GM23338 (cell line): ENCODE data around the gene SLC45A2. TPM values are rescaled to one million over a fixed set of nuclear protein-coding genes. Genes with fewer than 3 reads are reported as not detected.

Source experiments
- ATAC-seq: fragments of 200-7000 bp; cut with Tn5 transposase; 3 replicates; pipeline ENCODE4 v1.9.1; 2020
- DNase-seq: peaks from one replicate; pipeline ENCODE4 v3.0.0-alpha.2; 2015; ENCODE audit warnings: low spot score
- H2AFZ ChIP-seq: fragments of 200-600 bp; sonication (generic); 2 replicates; pipeline ENCODE4 v1.8.0; 2016; ENCODE audit warnings: antibody characterized with exemption, mild to moderate bottlenecking, moderate library complexity
- H3F3A ChIP-seq: fragments of 200-600 bp; sonication (generic); replicated peaks from 2 replicates; pipeline ENCODE4 v1.8.0; 2017; ENCODE audit warnings: antibody characterized with exemption, mixed run types, low read depth
- H3K27ac ChIP-seq: fragments of 200-600 bp; sonication (generic); 2 replicates; pipeline ENCODE4 v1.6.1; 2016; ENCODE audit warnings: low read depth
- H3K27me3 ChIP-seq: fragments of 200-600 bp; sonication (generic); 2 replicates; pipeline ENCODE4 v1.8.0; 2016; ENCODE audit warnings: mild to moderate bottlenecking, mixed run types, moderate library complexity; ENCODE audit not compliant: insufficient read depth
- H3K36me3 ChIP-seq: fragments of 200-600 bp; sonication (generic); 2 replicates; pipeline ENCODE4 v1.8.0; 2016; ENCODE audit warnings: mild to moderate bottlenecking; ENCODE audit not compliant: insufficient read depth
- H3K4me1 ChIP-seq: fragments of 200-600 bp; sonication (generic); 2 replicates; pipeline ENCODE4 v1.8.0; 2016; ENCODE audit warnings: mild to moderate bottlenecking, moderate library complexity; ENCODE audit not compliant: insufficient read depth
- H3K4me2 ChIP-seq: fragments of 200-600 bp; sonication (generic); 2 replicates; pipeline ENCODE4 v1.7.1; 2017; ENCODE audit warnings: mixed run types
- H3K4me3 ChIP-seq: fragments of 200-600 bp; sonication (generic); 2 replicates; pipeline ENCODE4 v1.6.1; 2016; ENCODE audit warnings: mixed run types
- H3K79me2 ChIP-seq: fragments of 200-600 bp; sonication (generic); replicated peaks from 2 replicates; pipeline ENCODE4 v1.8.0; 2017; ENCODE audit warnings: mild to moderate bottlenecking; ENCODE audit not compliant: insufficient read depth
- H3K9me2 ChIP-seq: fragments of 200-600 bp; sonication (generic); 2 replicates; pipeline ENCODE4 v1.8.0; 2017; ENCODE audit not compliant: insufficient read depth
- H4K20me1 ChIP-seq: fragments of 200-600 bp; sonication (generic); replicated peaks from 2 replicates; pipeline ENCODE4 v1.8.0; 2017; ENCODE audit warnings: mild to moderate bottlenecking; ENCODE audit not compliant: insufficient read depth
- H3K27ac Mint-ChIP-seq: 2 replicates; pipeline ENCODE4 v1.8.0; 2020; ENCODE audit warnings: inconsistent platforms, mild to moderate bottlenecking, moderate library complexity, mixed read lengths
- H3K27me3 Mint-ChIP-seq: 3 replicates; pipeline ENCODE4 v1.8.0; 2022; ENCODE audit warnings: low read depth, mild to moderate bottlenecking, moderate library complexity, mixed read lengths, inconsistent platforms; ENCODE audit not compliant: insufficient read depth, poor library complexity
- H3K36me3 Mint-ChIP-seq: 3 replicates; pipeline ENCODE4 v1.8.0; 2021; ENCODE audit warnings: low read depth, mild to moderate bottlenecking, inconsistent platforms, moderate library complexity, mixed read lengths
- H3K4me1 Mint-ChIP-seq: 3 replicates; pipeline ENCODE4 v1.8.0; 2020; ENCODE audit warnings: mild to moderate bottlenecking, inconsistent platforms, mixed read lengths
- H3K4me3 Mint-ChIP-seq: 3 replicates; pipeline ENCODE4 v1.8.0; 2021; ENCODE audit warnings: moderate library complexity, mild to moderate bottlenecking, inconsistent platforms, mixed read lengths
- H3K9me3 Mint-ChIP-seq: 3 replicates; pipeline ENCODE4 v1.8.0; 2020; ENCODE audit warnings: moderate library complexity, mild to moderate bottlenecking, inconsistent platforms, mixed read lengths
- EZH2 ChIP-seq: fragments of 200-600 bp; sonication (generic); IDR thresholded peaks from one replicate; pipeline ENCODE4 v1.8.0; 2017; ENCODE audit warnings: antibody characterized with exemption, mild to moderate bottlenecking, low read depth; ENCODE audit not compliant: unreplicated experiment
- EZH2phosphoT487 ChIP-seq: fragments of 200-600 bp; sonication (generic); IDR thresholded peaks from one replicate; pipeline ENCODE4 v1.8.1; 2018; ENCODE audit warnings: antibody characterized with exemption; ENCODE audit not compliant: unreplicated experiment
- JUNB ChIP-seq: IDR thresholded peaks from one replicate; pipeline ENCODE4 v1.6.1; 2016; ENCODE audit warnings: antibody characterized with exemption; ENCODE audit not compliant: unreplicated experiment
- NANOG ChIP-seq: IDR thresholded peaks from 2 replicates; pipeline ENCODE4 v1.6.1; 2016; ENCODE audit warnings: antibody characterized with exemption, borderline replicate concordance
- STAT1 ChIP-seq: IDR thresholded peaks from one replicate; pipeline ENCODE4 v1.6.1; 2016; ENCODE audit warnings: antibody characterized with exemption; ENCODE audit not compliant: unreplicated experiment
- ZNF114 ChIP-seq: fragments of 250-450 bp; sonication (Bioruptor Pico); IDR thresholded peaks from 2 replicates; pipeline ENCODE4 v1.5.0; 2020; ENCODE audit warnings: mild to moderate bottlenecking, moderate library complexity
- ZNF331 ChIP-seq: fragments of 250-450 bp; sonication (Bioruptor Pico); IDR thresholded peaks from 2 replicates; pipeline ENCODE4 v1.5.0; 2020; ENCODE audit warnings: low read depth, mild to moderate bottlenecking, moderate library complexity
- ZNF462 ChIP-seq: fragments of 250-450 bp; sonication (Bioruptor Pico); IDR thresholded peaks from 2 replicates; pipeline ENCODE4 v1.5.0; 2020; ENCODE audit warnings: mild to moderate bottlenecking, moderate library complexity
- long read RNA-seq: library from polyadenylated mRNA; unstranded; transcript quantifications from one replicate; pipeline ENCODE4 v2.0.0, GENCODE V29; 2020; ENCODE audit not compliant: unreplicated experiment
- polyA plus RNA-seq: library from polyadenylated mRNA; unstranded; fragments of >200 nt; fragmentation: Nextera tagmentation; extraction: Ambion mirVana; gene quantifications from 2 replicates; pipeline ENCODE4 v1.2.1, GENCODE V29; 2016
- total RNA-seq: library from RNA; depleted of rRNA; stranded (reverse); fragments of >200 nt; shearing (Covaris generic); gene quantifications from 2 replicates; pipeline ENCODE4 v1.2.3, GENCODE V29; 2014; rRNA removed
- TF ChIP-seq, protein P1 (sequence below): IDR thresholded peaks from one replicate; pipeline ENCODE4 v1.6.1; 2018; ENCODE audit warnings: antibody characterized with exemption; ENCODE audit not compliant: unreplicated experiment
- TF ChIP-seq, protein P2 (sequence below), 2 experiments: fragments of 200-600 bp in 1 of 2; sonication (generic) in 1 of 2; conservative IDR thresholded peaks; 2 replicates each; pipeline versions ENCODE4 v1.5.1 to v1.6.1; 2016 to 2017; ENCODE audit warnings: antibody characterized with exemption in 2 of 2, low read depth in 2 of 2, mild to moderate bottlenecking in 2 of 2, moderate library complexity in 1 of 2

The SLC45A2 gene
- total RNA-seq (not detected in 2 replicates), polyA plus RNA-seq (not detected in 2 replicates)
- long read RNA-seq: 0 reads

DNA sequence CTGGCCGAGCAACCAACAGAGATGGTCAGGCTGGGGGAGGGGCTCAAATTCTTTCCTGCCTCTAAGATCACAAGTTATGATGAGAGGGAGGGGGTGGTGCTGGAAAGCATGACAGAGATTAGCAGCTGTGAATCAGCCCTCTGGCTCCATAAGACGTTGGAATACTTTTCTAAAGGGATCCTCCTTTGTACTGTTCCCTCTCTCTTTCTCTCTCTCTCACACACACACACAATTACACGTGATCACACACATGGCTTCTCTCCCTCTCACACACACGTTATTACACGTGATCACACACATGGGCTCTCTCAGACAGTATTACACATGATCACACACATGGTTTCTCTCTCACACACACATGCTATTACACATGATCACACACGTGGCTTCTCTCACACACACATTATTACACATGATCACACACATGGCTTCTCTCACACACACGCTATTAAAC, at the start of gene SLC45A2:
SLC45A2 (minus strand) TSS at position 23 of the 454 bp plus-strand sequence. CDS start 110 bp downstream, outside the sequence.
- Histone ChIP-seq H3K79me2 (no peaks in the 10 kb centered on the region), H4K20me1 (no peaks in the 10 kb centered on the region), H3K4me2 (no peak within 1 kb of the TSS), H3K4me3 (no peak within 1 kb of the TSS), H3K27me3 (no peaks in the 10 kb centered on the region), H2AFZ (no peak within 1 kb of the TSS), H3K9me2 (peaks cover 18% of the 10 kb centered on the region), H3K4me1 (peaks cover 13% of the 10 kb centered on the region), H3F3A (peaks cover 12% of the 10 kb centered on the region), H3K27ac (0 out of 2 replicates have a peak within 1 kb of the TSS, but pooled peaks have one; percentile 39), H3K36me3 (no peaks in the 10 kb centered on the region; the same call in 1 of the 2 replicates)
- Mint-ChIP-seq H3K36me3 (peaks cover 24% of the 10 kb centered on the region), H3K4me1 (no peaks in the 10 kb centered on the region; the same call in 2 of the 3 replicates), H3K27ac (no peak within 1 kb of the TSS), H3K27me3 (no peaks in the 10 kb centered on the region), H3K9me3 (no peaks in the 10 kb centered on the region; the same call in 2 of the 3 replicates), H3K4me3 (no peak within 1 kb of the TSS)
- DNase-seq: no peak
- no peak for ATAC-seq
- TF ChIP-seq STAT1 (no peak), EZH2phosphoT487 (no peak)

DNA sequence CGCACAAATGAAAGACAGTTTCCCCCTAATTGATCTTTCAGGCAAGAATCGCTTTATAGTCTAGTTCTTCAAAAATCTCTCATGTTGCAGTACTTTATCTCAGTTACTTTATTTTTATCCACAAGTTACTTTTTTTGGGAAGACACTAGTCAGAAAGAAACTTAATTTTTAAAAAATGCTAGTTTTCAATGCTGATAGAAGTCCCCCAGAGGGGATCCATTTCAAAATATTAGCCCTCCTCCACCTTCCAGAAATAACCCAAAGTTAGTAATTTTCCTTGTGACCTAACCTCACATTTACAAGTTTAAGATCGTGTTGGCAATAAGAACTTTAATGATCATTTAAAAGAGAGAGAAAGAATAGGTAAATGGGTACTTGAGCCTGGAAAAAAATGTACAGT, 47.5 kb upstream of the SLC45A2 start:
- Histone ChIP-seq H3K79me2 (no peaks in the 10 kb centered on the region), H3K9me2 (peaks cover 8% of the 10 kb centered on the region), H3K27me3 (no peaks in the 10 kb centered on the region), H2AFZ (no peak overlapping the region), H3K4me2 (no peak overlapping the region), H3K4me1 (no peaks in the 10 kb centered on the region), H4K20me1 (no peaks in the 10 kb centered on the region), H3K4me3 (no peak overlapping the region), H3F3A (no peaks in the 10 kb centered on the region), H3K36me3 (no peaks in the 10 kb centered on the region), H3K27ac (no peak overlapping the region)
- H3K27ac Mint-ChIP-seq: no peak overlapping the region
- no peaks in the 10 kb centered on the region for H3K4me1 Mint-ChIP-seq
- H3K4me3 Mint-ChIP-seq: no peak overlapping the region
- no peaks in the 10 kb centered on the region for H3K36me3 Mint-ChIP-seq
- ATAC-seq (no peak), DNase-seq (no peak)
- no peaks in the 10 kb centered on the region for H3K27me3 Mint-ChIP-seq
- no peaks in the 10 kb centered on the region for H3K9me3 Mint-ChIP-seq
- no peak for TF ChIP-seq JUNB
- no peak for TF ChIP-seq EZH2phosphoT487
- TF ChIP-seq, protein P1, sequence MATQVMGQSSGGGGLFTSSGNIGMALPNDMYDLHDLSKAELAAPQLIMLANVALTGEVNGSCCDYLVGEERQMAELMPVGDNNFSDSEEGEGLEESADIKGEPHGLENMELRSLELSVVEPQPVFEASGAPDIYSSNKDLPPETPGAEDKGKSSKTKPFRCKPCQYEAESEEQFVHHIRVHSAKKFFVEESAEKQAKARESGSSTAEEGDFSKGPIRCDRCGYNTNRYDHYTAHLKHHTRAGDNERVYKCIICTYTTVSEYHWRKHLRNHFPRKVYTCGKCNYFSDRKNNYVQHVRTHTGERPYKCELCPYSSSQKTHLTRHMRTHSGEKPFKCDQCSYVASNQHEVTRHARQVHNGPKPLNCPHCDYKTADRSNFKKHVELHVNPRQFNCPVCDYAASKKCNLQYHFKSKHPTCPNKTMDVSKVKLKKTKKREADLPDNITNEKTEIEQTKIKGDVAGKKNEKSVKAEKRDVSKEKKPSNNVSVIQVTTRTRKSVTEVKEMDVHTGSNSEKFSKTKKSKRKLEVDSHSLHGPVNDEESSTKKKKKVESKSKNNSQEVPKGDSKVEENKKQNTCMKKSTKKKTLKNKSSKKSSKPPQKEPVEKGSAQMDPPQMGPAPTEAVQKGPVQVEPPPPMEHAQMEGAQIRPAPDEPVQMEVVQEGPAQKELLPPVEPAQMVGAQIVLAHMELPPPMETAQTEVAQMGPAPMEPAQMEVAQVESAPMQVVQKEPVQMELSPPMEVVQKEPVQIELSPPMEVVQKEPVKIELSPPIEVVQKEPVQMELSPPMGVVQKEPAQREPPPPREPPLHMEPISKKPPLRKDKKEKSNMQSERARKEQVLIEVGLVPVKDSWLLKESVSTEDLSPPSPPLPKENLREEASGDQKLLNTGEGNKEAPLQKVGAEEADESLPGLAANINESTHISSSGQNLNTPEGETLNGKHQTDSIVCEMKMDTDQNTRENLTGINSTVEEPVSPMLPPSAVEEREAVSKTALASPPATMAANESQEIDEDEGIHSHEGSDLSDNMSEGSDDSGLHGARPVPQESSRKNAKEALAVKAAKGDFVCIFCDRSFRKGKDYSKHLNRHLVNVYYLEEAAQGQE: no peak
- TF ChIP-seq EZH2: no peak
- TF ChIP-seq ZNF114 (CRISPR knock-in tag): no peak
- no peak for TF ChIP-seq ZNF331 (CRISPR knock-in tag)
- no peak for TF ChIP-seq STAT1
- TF ChIP-seq NANOG: no peak
- TF ChIP-seq, protein P2, sequence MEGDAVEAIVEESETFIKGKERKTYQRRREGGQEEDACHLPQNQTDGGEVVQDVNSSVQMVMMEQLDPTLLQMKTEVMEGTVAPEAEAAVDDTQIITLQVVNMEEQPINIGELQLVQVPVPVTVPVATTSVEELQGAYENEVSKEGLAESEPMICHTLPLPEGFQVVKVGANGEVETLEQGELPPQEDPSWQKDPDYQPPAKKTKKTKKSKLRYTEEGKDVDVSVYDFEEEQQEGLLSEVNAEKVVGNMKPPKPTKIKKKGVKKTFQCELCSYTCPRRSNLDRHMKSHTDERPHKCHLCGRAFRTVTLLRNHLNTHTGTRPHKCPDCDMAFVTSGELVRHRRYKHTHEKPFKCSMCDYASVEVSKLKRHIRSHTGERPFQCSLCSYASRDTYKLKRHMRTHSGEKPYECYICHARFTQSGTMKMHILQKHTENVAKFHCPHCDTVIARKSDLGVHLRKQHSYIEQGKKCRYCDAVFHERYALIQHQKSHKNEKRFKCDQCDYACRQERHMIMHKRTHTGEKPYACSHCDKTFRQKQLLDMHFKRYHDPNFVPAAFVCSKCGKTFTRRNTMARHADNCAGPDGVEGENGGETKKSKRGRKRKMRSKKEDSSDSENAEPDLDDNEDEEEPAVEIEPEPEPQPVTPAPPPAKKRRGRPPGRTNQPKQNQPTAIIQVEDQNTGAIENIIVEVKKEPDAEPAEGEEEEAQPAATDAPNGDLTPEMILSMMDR (conservative IDR thresholded peaks at IDR 0.05; ENCODE audit: low read depth in 2 of 2): no peak
- TF ChIP-seq ZNF462 (CRISPR knock-in tag): no peak
